ENCODE results near the gene XRCC5. TPM values are rescaled to one million over a fixed set of nuclear protein-coding genes. Genes with fewer than 3 reads are reported as not detected.

The XRCC5 gene
- total and polyA plus RNA-seq, 4 experiments from 2014 or later: 235 to 348 (median 273) TPM

DNA sequence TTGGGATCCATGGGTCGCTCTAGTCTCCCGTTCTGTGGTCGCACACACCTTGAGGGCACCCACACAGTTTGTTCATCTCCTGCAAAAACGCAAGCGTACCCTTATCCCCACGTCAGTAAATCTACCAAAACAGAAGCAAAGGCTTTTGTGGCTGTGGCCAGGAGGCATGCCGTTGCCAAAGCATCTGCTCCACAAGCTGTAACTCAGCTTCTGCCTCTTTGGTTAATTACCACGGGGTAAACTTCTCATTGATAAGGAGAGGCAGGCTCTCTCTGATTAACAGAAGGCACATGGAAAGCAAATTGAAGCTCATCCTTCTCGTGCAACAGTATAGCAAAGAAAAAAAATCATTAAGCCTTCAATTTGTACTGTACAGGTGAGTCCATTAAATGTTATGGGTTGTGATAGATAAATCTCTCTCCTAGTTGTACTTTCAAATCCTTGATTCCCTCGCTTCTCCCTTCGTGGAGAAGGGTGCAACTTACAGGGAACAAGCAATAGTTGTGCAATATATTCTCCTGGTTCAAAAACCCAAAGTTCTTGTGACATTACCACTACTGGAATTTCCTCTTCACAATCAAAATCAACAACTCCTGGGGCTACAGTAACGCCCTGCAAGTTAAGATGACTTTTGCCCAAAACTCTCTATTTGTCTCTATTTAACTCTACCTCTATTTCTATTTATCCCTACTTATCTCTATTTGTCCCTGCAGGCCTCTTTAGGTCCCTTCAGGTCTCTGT is 37.9 kb upstream of the XRCC5 start:
- ChIA-PET CTCF (ENCODE audit: partially characterized antibody) (interaction anchor here (0.9 kb wide), 1 partner anchor 15 kb away, joined by 3 read pairs; no protein-coding TSS in a partner anchor), POLR2A (ENCODE audit: partially characterized antibody) (interaction anchor here (0.5 kb wide), 1 partner anchor 41 kb away, joined by 4 read pairs; no protein-coding TSS in a partner anchor)
- DNase-seq: no peak
- H3K36me3 Mint-ChIP-seq: peaks cover 30 to 38% of the 10 kb centered on the region in 2 donors
- Histone ChIP-seq H3K27ac (ENCODE audit: low read depth, low read length) (no peak overlapping the region), H3K4me3 (ENCODE audit: low read length in 2 of 2) (no peak overlapping the region), H3K4me1 (ENCODE audit: insufficient read depth, low read length) (peaks cover 26% of the 10 kb centered on the region), H3K36me3 (ENCODE audit: insufficient read depth, low read length) (peaks cover 3% of the 10 kb centered on the region), H3K27me3 (ENCODE audit: insufficient read depth, low read length) (no peaks in the 10 kb centered on the region), H3K9me3 (ENCODE audit: control insufficient read depth in 1 of 2, low read length in 2 of 2) (no peaks in the 10 kb centered on the region)
- no peaks in the 10 kb centered on the region for H3K9me3 Mint-ChIP-seq
- H3K4me1 Mint-ChIP-seq: peaks cover 32 to 43% (median 36%) of the 10 kb centered on the region in 4 donors
- no peaks in the 10 kb centered on the region for H3K27me3 Mint-ChIP-seq
- intact Hi-C loops (cut with micrococcal nuclease): no loop called here
- H3K27ac Mint-ChIP-seq: peak overlapping the region in 2 of 7 donors; percentile 39 to 52
- no peak overlapping the region for H3K4me3 Mint-ChIP-seq

DNA sequence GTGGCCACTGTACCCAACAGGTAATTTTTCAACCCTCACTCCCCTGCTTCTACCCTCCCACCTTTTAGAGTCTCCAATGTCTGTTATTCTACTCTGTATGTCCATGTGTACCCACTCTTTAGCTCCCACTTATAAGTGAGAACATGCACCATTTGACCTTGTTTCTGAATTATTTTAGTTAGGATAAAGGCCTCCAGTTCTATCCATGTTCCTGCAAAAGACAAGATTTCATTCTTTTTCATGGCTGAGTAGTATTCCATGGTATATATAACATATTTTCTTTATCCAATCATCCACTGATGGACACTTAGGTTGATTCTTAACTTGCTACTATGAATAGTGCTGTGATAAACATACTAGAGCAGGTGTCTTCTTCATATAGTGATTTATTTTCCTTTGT is 36.7 kb upstream of the XRCC5 start:
- H3K4me3 ChIP-seq (ENCODE audit: low read length in 2 of 2): no peak overlapping the region
- peaks cover 3% of the 10 kb centered on the region for H3K36me3 ChIP-seq (ENCODE audit: insufficient read depth, low read length)
- H3K4me1 ChIP-seq (ENCODE audit: insufficient read depth, low read length): peaks cover 26% of the 10 kb centered on the region
- H3K27ac ChIP-seq (ENCODE audit: low read depth, low read length): no peak overlapping the region
- Mint-ChIP-seq H3K9me3 (no peaks in the 10 kb centered on the region), H3K36me3 (peaks cover 28 to 34% of the 10 kb centered on the region in 2 donors), H3K27ac (no peak overlapping the region), H3K4me1 (peaks cover 32 to 43% (median 34%) of the 10 kb centered on the region in 4 donors), H3K4me3 (no peak overlapping the region), H3K27me3 (no peaks in the 10 kb centered on the region)
- intact Hi-C loops (cut with micrococcal nuclease): no loop called here
- no peaks in the 10 kb centered on the region for H3K9me3 ChIP-seq (ENCODE audit: control insufficient read depth in 1 of 2, low read length in 2 of 2)
- no peak for DNase-seq
- H3K27me3 ChIP-seq (ENCODE audit: insufficient read depth, low read length): no peaks in the 10 kb centered on the region
- CTCF ChIA-PET (ENCODE audit: partially characterized antibody): interaction anchor here (0.7 to 1.0 kb wide), 3 partner anchors 8 to 332 kb away, joined by 3 to 4 read pairs (median 3); no protein-coding TSS in a partner anchor
- POLR2A ChIA-PET (ENCODE audit: partially characterized antibody): interaction anchor here (1.6 to 1.7 kb wide), 2 partner anchors 9 to 14 kb away, joined by 4 to 6 read pairs; partner anchors contain the start of genes PECR and TMEM169

DNA sequence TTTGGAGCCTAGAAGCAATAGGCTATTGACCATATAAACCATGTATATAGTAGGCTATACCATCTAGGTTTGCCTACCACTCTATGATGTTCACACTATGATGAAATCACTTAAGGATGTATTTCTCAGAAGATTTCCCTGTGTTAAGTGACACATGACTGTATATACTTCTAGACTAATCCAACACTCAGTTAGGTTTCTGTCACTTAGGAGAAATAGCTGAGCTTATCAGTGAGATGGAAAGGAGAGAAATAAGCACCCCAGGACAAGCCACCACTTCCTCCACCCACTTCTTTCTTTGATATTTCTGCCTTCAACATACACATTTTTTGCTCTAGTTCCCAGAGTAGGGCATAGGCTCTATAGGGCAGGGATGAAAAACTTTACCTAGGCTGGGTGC is 35.4 kb upstream of the XRCC5 start:
- DNase-seq: no peak
- Mint-ChIP-seq H3K27ac (peak overlapping the region in 1 of 7 donors; percentile 11), H3K27me3 (no peaks in the 10 kb centered on the region), H3K9me3 (no peaks in the 10 kb centered on the region), H3K4me3 (no peak overlapping the region), H3K36me3 (peaks cover 28 to 34% of the 10 kb centered on the region in 2 donors), H3K4me1 (peaks cover 29 to 39% (median 31%) of the 10 kb centered on the region in 4 donors)
- Histone ChIP-seq H3K4me1 (ENCODE audit: insufficient read depth, low read length) (peaks cover 23% of the 10 kb centered on the region), H3K27me3 (ENCODE audit: insufficient read depth, low read length) (no peaks in the 10 kb centered on the region), H3K9me3 (ENCODE audit: control insufficient read depth in 1 of 2, low read length in 2 of 2) (no peaks in the 10 kb centered on the region), H3K27ac (ENCODE audit: low read depth, low read length) (no peak overlapping the region), H3K4me3 (ENCODE audit: low read length in 2 of 2) (no peak overlapping the region), H3K36me3 (ENCODE audit: insufficient read depth, low read length) (peaks cover 3% of the 10 kb centered on the region)
- CTCF ChIA-PET (ENCODE audit: partially characterized antibody): no interaction called here
- intact Hi-C loops (cut with micrococcal nuclease): no loop called here
- POLR2A ChIA-PET (ENCODE audit: partially characterized antibody): interaction anchor here (0.6 kb wide), 2 partner anchors 20 to 25 kb away, joined by 3 to 4 read pairs; no protein-coding TSS in a partner anchor

DNA sequence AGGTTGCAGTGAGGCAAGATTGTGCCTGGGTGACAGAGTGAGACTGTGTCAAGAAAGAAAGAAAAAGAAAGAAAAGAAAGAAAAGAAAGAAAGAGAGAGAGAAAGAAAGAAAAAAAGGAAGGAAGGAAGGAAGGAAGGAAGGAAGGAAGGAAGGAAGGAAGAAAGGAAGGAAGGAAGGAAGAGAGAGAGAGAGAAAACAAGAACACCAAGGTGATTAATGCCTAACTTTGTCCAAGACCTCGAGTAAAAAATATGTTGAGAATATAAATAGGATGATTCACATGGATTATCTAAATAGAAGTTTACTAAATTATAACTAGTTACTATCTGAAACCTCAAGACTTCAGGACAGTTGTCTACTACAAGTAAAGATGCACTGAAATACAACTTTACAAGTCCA is 34.8 kb upstream of the XRCC5 start:
- H3K4me1 ChIP-seq (ENCODE audit: insufficient read depth, low read length): peaks cover 20% of the 10 kb centered on the region
- H3K36me3 ChIP-seq (ENCODE audit: insufficient read depth, low read length): peaks cover 3% of the 10 kb centered on the region
- no peaks in the 10 kb centered on the region for H3K27me3 ChIP-seq (ENCODE audit: insufficient read depth, low read length)
- H3K27ac ChIP-seq (ENCODE audit: low read depth, low read length): no peak overlapping the region
- CTCF ChIA-PET (ENCODE audit: partially characterized antibody): interaction anchor here (1.0 to 1.1 kb wide), 2 partner anchors 10 to 16 kb away, joined by 3 read pairs; no protein-coding TSS in a partner anchor
- peaks cover 25 to 35% (median 31%) of the 10 kb centered on the region in 4 donors for H3K4me1 Mint-ChIP-seq
- peaks cover 28 to 34% of the 10 kb centered on the region in 2 donors for H3K36me3 Mint-ChIP-seq
- H3K9me3 Mint-ChIP-seq: no peaks in the 10 kb centered on the region
- peak overlapping the region in 3 of 7 donors; percentile 13 to 87 (median 74) for H3K27ac Mint-ChIP-seq
- no peaks in the 10 kb centered on the region for H3K9me3 ChIP-seq (ENCODE audit: control insufficient read depth in 1 of 2, low read length in 2 of 2)
- DNase-seq: no peak
- intact Hi-C loops (cut with micrococcal nuclease): no loop called here
- peak overlapping the region in 1 of 8 donors; percentile 53 for H3K4me3 Mint-ChIP-seq
- no peaks in the 10 kb centered on the region for H3K27me3 Mint-ChIP-seq
- POLR2A ChIA-PET (ENCODE audit: partially characterized antibody): interaction anchor here (0.6 to 1.7 kb wide), 3 partner anchors 10 to 24 kb away, joined by 3 to 4 read pairs (median 4); no protein-coding TSS in a partner anchor
- no peak overlapping the region for H3K4me3 ChIP-seq (ENCODE audit: low read length in 2 of 2)

DNA sequence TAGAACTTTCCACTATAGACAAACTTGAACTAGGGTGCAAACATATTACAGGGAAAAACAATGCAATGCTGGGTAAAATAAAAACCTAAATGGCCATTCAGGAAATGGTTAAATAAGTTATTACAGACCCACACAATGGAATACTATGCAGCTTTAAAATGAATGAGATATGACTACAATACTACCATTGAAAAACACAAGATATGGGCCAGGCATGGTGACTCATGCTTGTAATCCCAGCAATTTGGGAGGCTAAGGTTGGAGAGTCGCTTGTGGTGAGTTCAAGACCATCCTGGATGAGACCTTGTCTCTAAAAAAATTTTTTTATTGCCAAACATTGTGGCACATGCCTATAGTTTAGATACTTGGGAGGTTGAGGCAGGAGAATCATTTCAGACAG is 34.4 kb upstream of the XRCC5 start:
- Mint-ChIP-seq H3K36me3 (peaks cover 28 to 34% of the 10 kb centered on the region in 2 donors), H3K4me3 (peak overlapping the region in 1 of 8 donors; percentile 17), H3K9me3 (no peaks in the 10 kb centered on the region), H3K27me3 (no peaks in the 10 kb centered on the region), H3K27ac (peak overlapping the region in 4 of 7 donors; percentile 3 to 38 (median 26)), H3K4me1 (peaks cover 25 to 35% (median 30%) of the 10 kb centered on the region in 4 donors)
- Histone ChIP-seq H3K4me1 (ENCODE audit: insufficient read depth, low read length) (peaks cover 20% of the 10 kb centered on the region), H3K36me3 (ENCODE audit: insufficient read depth, low read length) (peaks cover 3% of the 10 kb centered on the region), H3K27me3 (ENCODE audit: insufficient read depth, low read length) (no peaks in the 10 kb centered on the region), H3K4me3 (ENCODE audit: low read length in 2 of 2) (no peak overlapping the region), H3K27ac (ENCODE audit: low read depth, low read length) (no peak overlapping the region), H3K9me3 (ENCODE audit: control insufficient read depth in 1 of 2, low read length in 2 of 2) (no peaks in the 10 kb centered on the region)
- ChIA-PET CTCF (ENCODE audit: partially characterized antibody) (interaction anchor here (1.0 to 1.1 kb wide), 2 partner anchors 11 to 17 kb away, joined by 3 read pairs; no protein-coding TSS in a partner anchor), POLR2A (ENCODE audit: partially characterized antibody) (interaction anchor here (1.0 to 1.7 kb wide), 2 partner anchors 9 to 34 kb away, joined by 3 to 4 read pairs; partner anchors contain the start of gene XRCC5)
- intact Hi-C loops (cut with micrococcal nuclease): no loop called here
- DNase-seq: no peak

DNA sequence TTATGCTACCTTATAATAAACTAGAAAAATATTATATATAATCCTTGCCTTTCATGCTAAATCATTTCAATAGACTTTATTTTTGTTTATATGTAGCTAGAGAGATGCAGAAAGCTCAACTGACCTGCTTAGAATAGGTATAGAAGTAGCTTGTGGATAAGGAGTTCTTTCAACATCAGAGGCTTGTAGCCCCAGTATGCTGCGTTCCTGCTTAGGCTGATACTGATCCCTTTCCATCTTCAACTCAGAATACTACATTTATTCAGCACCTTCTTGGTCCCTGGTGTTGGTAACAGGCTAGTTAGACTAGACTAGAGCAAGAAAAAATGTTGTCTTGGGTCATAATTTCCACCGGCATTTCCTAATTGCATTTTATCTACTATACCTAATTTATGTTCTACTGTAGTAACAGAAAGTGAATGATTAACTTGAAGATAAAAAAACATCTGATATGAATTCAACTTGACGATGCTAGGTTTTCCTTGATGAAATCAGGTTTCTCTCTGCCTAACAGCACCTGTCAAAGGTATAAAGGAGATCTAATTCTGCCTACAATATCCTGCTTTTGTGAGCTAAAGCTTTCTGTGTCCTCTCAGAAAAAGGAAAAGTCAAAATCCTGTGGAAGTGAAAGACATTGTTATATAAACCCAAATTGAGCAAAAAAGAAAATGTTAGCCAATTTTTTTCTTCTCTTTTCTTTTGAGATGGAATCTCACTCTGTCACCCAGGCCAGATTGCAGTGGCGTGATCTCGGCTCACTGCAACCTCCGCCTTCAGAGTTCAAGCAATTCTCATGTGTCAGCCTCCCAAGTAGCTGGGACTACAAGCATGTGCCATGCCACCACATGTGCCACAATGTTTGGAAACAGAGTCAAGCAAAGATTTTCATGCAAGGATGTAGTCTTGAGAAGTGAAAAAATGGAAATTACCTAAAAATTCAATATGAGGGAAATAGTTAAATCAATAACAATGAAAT is 33.4 kb upstream of the XRCC5 start:
- no peaks in the 10 kb centered on the region for H3K27me3 Mint-ChIP-seq
- Histone ChIP-seq H3K4me3 (ENCODE audit: low read length in 2 of 2) (no peak overlapping the region), H3K4me1 (ENCODE audit: insufficient read depth, low read length) (peaks cover 28% of the 10 kb centered on the region), H3K27ac (ENCODE audit: low read depth, low read length) (no peak overlapping the region), H3K27me3 (ENCODE audit: insufficient read depth, low read length) (no peaks in the 10 kb centered on the region), H3K9me3 (ENCODE audit: control insufficient read depth in 1 of 2, low read length in 2 of 2) (no peaks in the 10 kb centered on the region), H3K36me3 (ENCODE audit: insufficient read depth, low read length) (peaks cover 3% of the 10 kb centered on the region)
- peaks cover 25 to 32% of the 10 kb centered on the region in 2 donors for H3K36me3 Mint-ChIP-seq
- no peak overlapping the region for H3K4me3 Mint-ChIP-seq
- ChIA-PET CTCF (ENCODE audit: partially characterized antibody) (interaction anchor here (1.1 kb wide), 1 partner anchor 18 kb away, joined by 3 read pairs; no protein-coding TSS in a partner anchor), POLR2A (ENCODE audit: partially characterized antibody) (interaction anchor here (1.0 to 1.7 kb wide), 2 partner anchors 8 to 33 kb away, joined by 3 to 4 read pairs; partner anchors contain the start of gene XRCC5)
- peaks cover 25 to 44% (median 33%) of the 10 kb centered on the region in 4 donors for H3K4me1 Mint-ChIP-seq
- no peak for DNase-seq
- intact Hi-C loops (cut with micrococcal nuclease): no loop called here
- peak overlapping the region in 1 of 7 donors; percentile 76 for H3K27ac Mint-ChIP-seq
- H3K9me3 Mint-ChIP-seq: no peaks in the 10 kb centered on the region
